ENCODE measurements around the gene PNLIPRP2. TPM values are rescaled to one million over a fixed set of nuclear protein-coding genes. Genes with fewer than 3 reads are reported as not detected.

The PNLIPRP2 gene
- total RNA-seq, 2 experiments from 2014 or later: not detected

GRCh38 chr10:116676633-116677032, 55.9 kb downstream of the PNLIPRP2 start:
- H3K27ac Mint-ChIP-seq: no peak overlapping the region
- no peaks in the 10 kb centered on the region for H3K36me3 Mint-ChIP-seq (ENCODE audit: low read depth)
- DNase-seq: no peak
- CTCF ChIA-PET: interaction anchor here (1.1 to 2.3 kb wide), 3 partner anchors 13 to 113 kb away, joined by 3 to 7 read pairs (median 3); no protein-coding TSS in a partner anchor
- no peaks in the 10 kb centered on the region for H3K4me1 Mint-ChIP-seq (ENCODE audit: low read depth)
- no peak overlapping the region for H3K4me3 Mint-ChIP-seq
- intact Hi-C loops (cut with micrococcal nuclease): no loop called here
- H3K9me3 Mint-ChIP-seq: no peaks in the 10 kb centered on the region
- peaks cover 11% of the 10 kb centered on the region for H3K27me3 Mint-ChIP-seq (ENCODE audit: low read depth)

- Mint-ChIP-seq H3K4me1 (ENCODE audit: low read depth) (peaks cover 2% of the 10 kb centered on the region), H3K27me3 (ENCODE audit: low read depth) (peaks cover 19% of the 10 kb centered on the region), H3K9me3 (no peaks in the 10 kb centered on the region), H3K36me3 (ENCODE audit: low read depth) (no peaks in the 10 kb centered on the region), H3K27ac (no peak overlapping the region), H3K4me3 (no peak overlapping the region)
- no peak for DNase-seq
- CTCF ChIA-PET: interaction anchor here (1.2 to 5.0 kb wide), 2 partner anchors 109 to 564 kb away, joined by 4 to 61 read pairs; no protein-coding TSS in a partner anchor
- intact Hi-C loops (cut with micrococcal nuclease): no loop called here
These were observed 58.6 kb downstream of the PNLIPRP2 start for GRCh38 chr10:116679351-116679750.

GRCh38 chr10:116683166-116683565, 62.4 kb downstream of the PNLIPRP2 start:
- Mint-ChIP-seq H3K27ac (no peak overlapping the region), H3K4me3 (no peak overlapping the region), H3K9me3 (no peaks in the 10 kb centered on the region), H3K4me1 (ENCODE audit: low read depth) (peaks cover 2% of the 10 kb centered on the region), H3K27me3 (ENCODE audit: low read depth) (peaks cover 24% of the 10 kb centered on the region), H3K36me3 (ENCODE audit: low read depth) (no peaks in the 10 kb centered on the region)
- intact Hi-C loops (cut with micrococcal nuclease): no loop called here
- CTCF ChIA-PET: interaction anchor here (0.7 to 5.0 kb wide), 5 partner anchors 37 to 114 kb away, joined by 3 to 61 read pairs (median 7); no protein-coding TSS in a partner anchor
- DNase-seq: no peak

- intact Hi-C loops (cut with micrococcal nuclease): no loop called here
- H3K27me3 Mint-ChIP-seq (ENCODE audit: low read depth): peaks cover 27% of the 10 kb centered on the region
These were observed 63.1 kb downstream of the PNLIPRP2 start for GRCh38 chr10:116683821-116684220.

GRCh38 chr10:116684781-116685180, 64.0 kb downstream of the PNLIPRP2 start:
- H3K4me3 Mint-ChIP-seq: no peak overlapping the region
- intact Hi-C loops (cut with micrococcal nuclease): no loop called here
- peaks cover 2% of the 10 kb centered on the region for H3K4me1 Mint-ChIP-seq (ENCODE audit: low read depth)
- H3K36me3 Mint-ChIP-seq (ENCODE audit: low read depth): no peaks in the 10 kb centered on the region
- peaks cover 29% of the 10 kb centered on the region for H3K27me3 Mint-ChIP-seq (ENCODE audit: low read depth)
- H3K9me3 Mint-ChIP-seq: no peaks in the 10 kb centered on the region
- CTCF ChIA-PET: no interaction called here
- DNase-seq: no peak
- H3K27ac Mint-ChIP-seq: no peak overlapping the region

More at GRCh38 chr10:116683821-116684220, 63.1 kb downstream of the PNLIPRP2 start:
- Mint-ChIP-seq H3K36me3 (ENCODE audit: low read depth) (no peaks in the 10 kb centered on the region), H3K4me1 (ENCODE audit: low read depth) (peaks cover 2% of the 10 kb centered on the region), H3K4me3 (no peak overlapping the region), H3K9me3 (no peaks in the 10 kb centered on the region), H3K27ac (no peak overlapping the region)
- CTCF ChIA-PET: interaction anchor here (0.6 to 5.0 kb wide), 4 partner anchors 61 to 487 kb away, joined by 3 to 61 read pairs (median 6); no protein-coding TSS in a partner anchor
- DNase-seq: no peak

GRCh38 chr10:116685807-116686206, 65.1 kb downstream of the PNLIPRP2 start:
- intact Hi-C loops (cut with micrococcal nuclease): no loop called here
- H3K4me3 Mint-ChIP-seq: no peak overlapping the region
- H3K36me3 Mint-ChIP-seq (ENCODE audit: low read depth): no peaks in the 10 kb centered on the region
- H3K9me3 Mint-ChIP-seq: no peaks in the 10 kb centered on the region
- CTCF ChIA-PET: interaction anchor here (3.7 kb wide), 1 partner anchor 103 kb away, joined by 25 read pairs; no protein-coding TSS in a partner anchor
- H3K27ac Mint-ChIP-seq: no peak overlapping the region
- peaks cover 2% of the 10 kb centered on the region for H3K4me1 Mint-ChIP-seq (ENCODE audit: low read depth)
- no peak for DNase-seq
- peaks cover 38% of the 10 kb centered on the region for H3K27me3 Mint-ChIP-seq (ENCODE audit: low read depth)

- DNase-seq: no peak
- peaks cover 44% of the 10 kb centered on the region for H3K27me3 Mint-ChIP-seq (ENCODE audit: low read depth)
- intact Hi-C loops (cut with micrococcal nuclease): no loop called here
- CTCF ChIA-PET: interaction anchor here (0.7 to 3.7 kb wide), 3 partner anchors 79 to 102 kb away, joined by 3 to 25 read pairs (median 4); no protein-coding TSS in a partner anchor
- no peak overlapping the region for H3K4me3 Mint-ChIP-seq
- no peaks in the 10 kb centered on the region for H3K9me3 Mint-ChIP-seq
- H3K4me1 Mint-ChIP-seq (ENCODE audit: low read depth): peaks cover 2% of the 10 kb centered on the region
- no peaks in the 10 kb centered on the region for H3K36me3 Mint-ChIP-seq (ENCODE audit: low read depth)
- H3K27ac Mint-ChIP-seq: no peak overlapping the region
These were observed 65.9 kb downstream of the PNLIPRP2 start for GRCh38 chr10:116686632-116687031.

GRCh38 chr10:116687633-116688032, 66.9 kb downstream of the PNLIPRP2 start:
- DNase-seq: no peak
- intact Hi-C loops (cut with micrococcal nuclease): no loop called here
- Mint-ChIP-seq H3K4me3 (no peak overlapping the region), H3K27ac (no peak overlapping the region), H3K27me3 (ENCODE audit: low read depth) (peaks cover 46% of the 10 kb centered on the region), H3K4me1 (ENCODE audit: low read depth) (no peaks in the 10 kb centered on the region), H3K9me3 (no peaks in the 10 kb centered on the region), H3K36me3 (ENCODE audit: low read depth) (no peaks in the 10 kb centered on the region)
- CTCF ChIA-PET: interaction anchor here (0.6 to 3.7 kb wide), 2 partner anchors 98 to 101 kb away, joined by 3 to 25 read pairs; no protein-coding TSS in a partner anchor

- CTCF ChIA-PET: interaction anchor here (0.6 to 3.7 kb wide), 3 partner anchors 100 to 486 kb away, joined by 3 to 25 read pairs (median 3); no protein-coding TSS in a partner anchor
- no peaks in the 10 kb centered on the region for H3K9me3 Mint-ChIP-seq
- H3K27me3 Mint-ChIP-seq (ENCODE audit: low read depth): peaks cover 47% of the 10 kb centered on the region
- no peak overlapping the region for H3K27ac Mint-ChIP-seq
- H3K36me3 Mint-ChIP-seq (ENCODE audit: low read depth): no peaks in the 10 kb centered on the region
- no peak overlapping the region for H3K4me3 Mint-ChIP-seq
- no peaks in the 10 kb centered on the region for H3K4me1 Mint-ChIP-seq (ENCODE audit: low read depth)
- DNase-seq: no peak
- intact Hi-C loops (cut with micrococcal nuclease): no loop called here
These were observed 67.5 kb downstream of the PNLIPRP2 start for GRCh38 chr10:116688241-116688711.

- no peaks in the 10 kb centered on the region for H3K4me1 Mint-ChIP-seq (ENCODE audit: low read depth)
- H3K27ac Mint-ChIP-seq: no peak overlapping the region
- DNase-seq: no peak
- CTCF ChIA-PET: interaction anchor here (1.2 to 3.7 kb wide), 2 partner anchors 99 to 486 kb away, joined by 3 to 25 read pairs; no protein-coding TSS in a partner anchor
- no peak overlapping the region for H3K4me3 Mint-ChIP-seq
- H3K36me3 Mint-ChIP-seq (ENCODE audit: low read depth): no peaks in the 10 kb centered on the region
- intact Hi-C loops (cut with micrococcal nuclease): no loop called here
- H3K9me3 Mint-ChIP-seq: no peaks in the 10 kb centered on the region
- H3K27me3 Mint-ChIP-seq (ENCODE audit: low read depth): peaks cover 49% of the 10 kb centered on the region
These were observed 68.2 kb downstream of the PNLIPRP2 start for GRCh38 chr10:116688741-116689495.

GRCh38 chr10:116689744-116690143, 69.0 kb downstream of the PNLIPRP2 start:
- no peak overlapping the region for H3K27ac Mint-ChIP-seq
- CTCF ChIA-PET: interaction anchor here (0.6 to 0.9 kb wide), 2 partner anchors 100 to 694 kb away, joined by 5 read pairs; no protein-coding TSS in a partner anchor
- no peak overlapping the region for H3K4me3 Mint-ChIP-seq
- no peaks in the 10 kb centered on the region for H3K36me3 Mint-ChIP-seq (ENCODE audit: low read depth)
- no peak for DNase-seq
- intact Hi-C loops (cut with micrococcal nuclease): loop anchor here (2.0 kb wide), 1 partner anchor 75 kb away; no protein-coding TSS in a partner anchor
- H3K27me3 Mint-ChIP-seq (ENCODE audit: low read depth): peaks cover 52% of the 10 kb centered on the region
- no peaks in the 10 kb centered on the region for H3K4me1 Mint-ChIP-seq (ENCODE audit: low read depth)
- no peaks in the 10 kb centered on the region for H3K9me3 Mint-ChIP-seq
